Effector memory CD4-positive, alpha-beta T cell (primary cell): ENCODE data around the gene WNT3A.
"Not testable (repeated sequence)": the region's sequence is repeated elsewhere in the genome, so short reads cannot be mapped to it uniquely, and the experiment has no call there.

Source experiments
- DNase-seq, 3 donors: peaks; one replicate each; pipeline ENCODE4 v3.0.0-alpha.2; 2020
- H3K27ac ChIP-seq: 2 replicates; pipeline ENCODE4 v1.7.0; 2013; ENCODE audit warnings: mild to moderate bottlenecking, low read length, moderate library complexity; ENCODE audit not compliant: insufficient read depth, poor library complexity, severe bottlenecking
- H3K27me3 ChIP-seq: replicated peaks from 2 replicates; pipeline ENCODE4 v1.7.0; 2013; ENCODE audit warnings: mild to moderate bottlenecking, low read length; ENCODE audit not compliant: insufficient read depth, control insufficient read depth, poor library complexity, severe bottlenecking
- H3K36me3 ChIP-seq: 2 replicates; pipeline ENCODE4 v1.7.0; 2013; ENCODE audit warnings: mild to moderate bottlenecking, low read length, moderate library complexity; ENCODE audit not compliant: control insufficient read depth, insufficient read depth
- H3K4me1 ChIP-seq: 2 replicates; pipeline ENCODE4 v1.7.0; 2013; ENCODE audit warnings: low read length, mild to moderate bottlenecking; ENCODE audit not compliant: control insufficient read depth, insufficient read depth, poor library complexity, severe bottlenecking
- H3K4me3 ChIP-seq: 2 replicates; pipeline ENCODE4 v1.7.0; 2013; ENCODE audit warnings: low read length, low read depth, mild to moderate bottlenecking; ENCODE audit not compliant: insufficient read depth, poor library complexity, severe bottlenecking
- H3K9me3 ChIP-seq: 2 replicates; pipeline ENCODE4 v1.7.0; 2013; ENCODE audit warnings: mild to moderate bottlenecking, low read length, moderate library complexity; ENCODE audit not compliant: control insufficient read depth
- total RNA-seq, 3 donors: gene quantifications; one replicate each; lab custom pipeline; 2026; lab: John Stamatoyannopoulos, UW

WNT3A gene, protein sequence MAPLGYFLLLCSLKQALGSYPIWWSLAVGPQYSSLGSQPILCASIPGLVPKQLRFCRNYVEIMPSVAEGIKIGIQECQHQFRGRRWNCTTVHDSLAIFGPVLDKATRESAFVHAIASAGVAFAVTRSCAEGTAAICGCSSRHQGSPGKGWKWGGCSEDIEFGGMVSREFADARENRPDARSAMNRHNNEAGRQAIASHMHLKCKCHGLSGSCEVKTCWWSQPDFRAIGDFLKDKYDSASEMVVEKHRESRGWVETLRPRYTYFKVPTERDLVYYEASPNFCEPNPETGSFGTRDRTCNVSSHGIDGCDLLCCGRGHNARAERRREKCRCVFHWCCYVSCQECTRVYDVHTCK
- 0 to 0.44 (median 0) reads per million in 3 donors for total RNA-seq

DNA sequence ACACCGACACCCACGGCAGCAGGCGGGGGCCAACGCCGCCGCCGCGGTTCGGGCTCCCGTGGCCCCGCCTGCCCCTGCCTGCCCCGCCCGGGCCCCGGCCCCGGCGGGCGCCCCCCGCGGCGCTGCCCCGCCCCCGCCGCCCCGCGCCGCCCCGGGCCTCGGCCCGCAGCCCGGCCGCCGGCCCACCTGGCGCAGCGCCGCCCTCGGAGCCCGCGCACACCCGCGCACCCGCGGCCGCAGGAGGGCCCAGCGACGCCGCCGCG is at the start of gene WNT3A:
WNT3A (plus strand) TSS at position 213 of the 263 bp plus-strand sequence. CDS start 131 bp downstream, outside the sequence.
- H3K36me3 ChIP-seq, result no peaks in the 10 kb centered on the region
- no peak within 1 kb of the TSS for H3K4me3 ChIP-seq
- DNase-seq, result no peak
- peaks cover 18% of the 10 kb centered on the region for H3K4me1 ChIP-seq
- H3K27me3 ChIP-seq, result peaks cover 37% of the 10 kb centered on the region
- H3K9me3 ChIP-seq, result no peaks in the 10 kb centered on the region
- no peak within 1 kb of the TSS for H3K27ac ChIP-seq

DNA sequence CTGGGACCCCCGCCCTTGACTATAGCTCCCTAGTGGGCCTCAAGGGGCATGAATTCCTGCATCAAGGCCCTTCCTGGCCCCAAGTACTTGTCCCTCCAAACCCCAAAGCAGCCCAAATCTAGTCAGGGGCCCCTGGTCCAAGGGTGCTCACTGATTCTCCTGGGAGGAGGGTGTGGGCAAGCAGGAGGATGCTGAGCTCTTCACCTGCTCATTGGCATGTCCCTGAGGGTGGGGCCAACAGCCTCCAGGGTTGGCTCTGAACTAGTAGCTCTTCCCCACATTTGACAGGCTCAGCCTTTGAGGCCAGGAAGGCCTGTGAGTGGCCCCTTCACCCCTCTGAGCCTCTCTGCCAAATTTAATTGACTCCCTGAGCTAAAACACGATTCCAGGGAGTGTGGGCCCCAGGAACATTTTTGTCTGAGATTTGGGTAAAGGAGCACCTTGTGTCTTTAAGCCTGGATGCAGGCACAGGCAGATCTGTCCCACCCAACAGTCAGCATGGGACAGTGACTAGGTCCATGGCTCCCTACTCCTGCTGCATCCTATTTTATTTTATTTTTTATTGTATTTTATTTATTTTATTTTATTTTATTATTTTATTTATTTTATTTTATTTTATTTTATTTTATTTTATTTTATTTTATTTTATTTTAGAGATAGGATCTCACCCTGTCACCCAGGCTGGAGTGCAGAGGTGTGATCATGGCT is 48.0 kb upstream of the WNT3A start:
- H3K9me3 ChIP-seq, result no peaks in the 10 kb centered on the region
- no peaks in the 10 kb centered on the region for H3K4me1 ChIP-seq
- H3K36me3 ChIP-seq, result no peaks in the 10 kb centered on the region
- no peak overlapping the region for H3K27ac ChIP-seq
- no peak overlapping the region for H3K4me3 ChIP-seq
- no peak for DNase-seq
- H3K27me3 ChIP-seq, result no peaks in the 10 kb centered on the region

DNA sequence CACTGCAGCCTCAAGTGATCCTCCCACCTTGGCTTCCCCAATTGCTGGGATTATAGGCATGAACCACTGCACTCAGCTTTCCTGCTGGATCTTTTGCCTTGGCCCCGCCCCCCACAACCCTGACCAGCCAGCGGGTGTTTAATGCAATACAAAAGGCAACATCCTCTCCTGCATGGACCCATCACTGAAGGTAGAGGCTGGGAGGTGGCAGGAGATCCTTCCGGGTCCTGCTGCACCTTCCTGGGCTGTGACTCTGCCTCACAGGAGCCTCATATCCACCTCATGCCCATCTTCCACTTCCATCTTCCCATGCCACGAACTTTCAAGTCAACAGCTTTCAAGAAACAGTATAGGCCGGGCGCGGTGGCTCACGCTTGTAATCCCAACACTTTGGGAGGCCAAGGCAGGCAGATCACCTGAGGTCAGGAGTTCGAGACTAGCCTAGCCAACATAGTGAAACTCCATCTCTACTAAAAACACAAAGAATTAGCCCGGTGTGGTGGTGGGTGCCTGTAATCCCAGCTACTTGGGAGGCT is 47.4 kb upstream of the WNT3A start:
- H3K4me3 ChIP-seq, result no peak overlapping the region
- DNase-seq, result no peak
- no peaks in the 10 kb centered on the region for H3K27me3 ChIP-seq
- no peaks in the 10 kb centered on the region for H3K4me1 ChIP-seq
- no peaks in the 10 kb centered on the region for H3K36me3 ChIP-seq
- no peaks in the 10 kb centered on the region for H3K9me3 ChIP-seq
- no peak overlapping the region for H3K27ac ChIP-seq

DNA sequence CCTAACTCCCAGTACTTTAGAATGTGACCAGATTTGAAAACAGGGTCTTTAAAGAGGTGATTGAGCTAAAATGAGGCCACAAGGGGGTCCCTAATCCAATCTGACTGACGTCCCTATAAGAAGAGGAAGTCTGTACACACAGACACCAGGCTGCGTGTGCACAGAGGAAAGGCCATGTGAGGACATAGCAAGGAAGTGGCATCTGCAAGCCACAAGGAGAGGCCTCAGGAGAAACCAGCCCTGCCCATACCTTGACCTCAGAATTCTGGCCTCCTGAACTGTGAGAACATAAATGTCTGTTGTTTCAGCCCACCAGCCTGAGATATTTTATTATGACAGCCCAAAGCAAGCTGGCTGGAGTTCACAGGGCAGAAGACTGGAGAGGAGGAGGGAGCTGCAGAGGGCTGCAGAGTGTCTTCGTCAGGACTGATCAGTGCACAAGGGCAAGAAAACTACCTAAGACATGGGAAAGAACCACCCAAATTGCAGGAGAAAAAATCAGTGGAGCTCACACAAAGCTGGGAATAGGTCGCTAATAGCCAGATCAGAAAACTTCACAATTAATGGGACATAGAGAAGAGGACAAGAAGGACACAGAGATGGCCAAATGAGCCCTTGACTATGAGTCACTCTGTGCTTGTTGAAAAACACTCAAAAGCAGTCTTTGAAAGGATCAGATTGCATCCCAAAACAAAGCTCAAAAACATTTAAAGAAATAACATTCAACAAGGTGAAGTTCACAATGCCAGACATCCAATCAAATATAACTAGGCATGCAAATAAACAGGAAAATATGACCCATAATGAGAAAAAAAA is 44.9 kb upstream of the WNT3A start:
- Histone ChIP-seq H3K27ac (no peak overlapping the region), H3K4me1 (no peaks in the 10 kb centered on the region), H3K27me3 (no peaks in the 10 kb centered on the region), H3K4me3 (no peak overlapping the region), H3K9me3 (no peaks in the 10 kb centered on the region), H3K36me3 (no peaks in the 10 kb centered on the region)
- DNase-seq, result no peak

DNA sequence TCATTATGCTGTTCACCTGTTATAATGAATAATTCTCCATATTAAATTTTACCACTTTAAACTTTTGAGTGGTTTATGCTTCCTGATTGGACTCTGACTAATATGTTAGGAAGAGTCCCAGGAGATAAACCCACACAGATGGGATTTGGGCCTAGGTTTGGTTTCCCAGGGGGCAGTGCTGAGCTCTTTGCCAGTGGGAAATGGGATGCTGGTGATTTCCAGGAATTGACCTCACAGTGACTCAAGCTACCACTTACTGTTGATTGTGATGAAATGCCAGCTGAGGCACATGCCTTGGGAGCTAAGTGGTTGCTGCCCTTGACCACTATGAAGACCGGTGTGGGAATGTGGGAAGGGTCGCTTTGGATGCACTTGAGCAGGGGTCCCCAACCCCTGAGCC is 40.1 kb upstream of the WNT3A start:
- DNase-seq, H3K27ac ChIP-seq, H3K4me1 ChIP-seq, H3K4me3 ChIP-seq, H3K27me3 ChIP-seq, H3K9me3 ChIP-seq, H3K36me3 ChIP-seq: not testable (repeated sequence)

DNA sequence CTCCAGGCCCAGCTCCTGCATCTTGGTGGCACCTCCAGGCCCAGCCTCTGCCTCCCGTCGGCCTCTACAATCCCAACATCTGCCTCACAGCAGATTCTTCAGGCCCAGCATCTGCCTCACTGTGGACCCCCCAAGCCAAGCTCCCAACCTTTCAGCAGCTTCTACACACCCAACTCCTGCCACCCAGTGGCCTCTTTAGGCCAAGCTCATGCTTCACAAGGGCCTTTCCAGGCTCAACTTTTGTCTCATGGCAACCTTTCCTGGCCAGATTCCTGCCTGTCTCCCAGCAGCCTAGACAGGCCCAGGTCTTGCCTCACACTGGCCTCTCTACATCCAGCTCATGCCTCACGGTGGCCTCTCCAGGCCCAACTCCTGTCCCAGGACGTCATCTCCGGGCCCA is 39.0 kb upstream of the WNT3A start:
- DNase-seq, H3K9me3 ChIP-seq, H3K4me1 ChIP-seq, H3K27ac ChIP-seq, H3K36me3 ChIP-seq, H3K4me3 ChIP-seq, H3K27me3 ChIP-seq: not testable (repeated sequence)

DNA sequence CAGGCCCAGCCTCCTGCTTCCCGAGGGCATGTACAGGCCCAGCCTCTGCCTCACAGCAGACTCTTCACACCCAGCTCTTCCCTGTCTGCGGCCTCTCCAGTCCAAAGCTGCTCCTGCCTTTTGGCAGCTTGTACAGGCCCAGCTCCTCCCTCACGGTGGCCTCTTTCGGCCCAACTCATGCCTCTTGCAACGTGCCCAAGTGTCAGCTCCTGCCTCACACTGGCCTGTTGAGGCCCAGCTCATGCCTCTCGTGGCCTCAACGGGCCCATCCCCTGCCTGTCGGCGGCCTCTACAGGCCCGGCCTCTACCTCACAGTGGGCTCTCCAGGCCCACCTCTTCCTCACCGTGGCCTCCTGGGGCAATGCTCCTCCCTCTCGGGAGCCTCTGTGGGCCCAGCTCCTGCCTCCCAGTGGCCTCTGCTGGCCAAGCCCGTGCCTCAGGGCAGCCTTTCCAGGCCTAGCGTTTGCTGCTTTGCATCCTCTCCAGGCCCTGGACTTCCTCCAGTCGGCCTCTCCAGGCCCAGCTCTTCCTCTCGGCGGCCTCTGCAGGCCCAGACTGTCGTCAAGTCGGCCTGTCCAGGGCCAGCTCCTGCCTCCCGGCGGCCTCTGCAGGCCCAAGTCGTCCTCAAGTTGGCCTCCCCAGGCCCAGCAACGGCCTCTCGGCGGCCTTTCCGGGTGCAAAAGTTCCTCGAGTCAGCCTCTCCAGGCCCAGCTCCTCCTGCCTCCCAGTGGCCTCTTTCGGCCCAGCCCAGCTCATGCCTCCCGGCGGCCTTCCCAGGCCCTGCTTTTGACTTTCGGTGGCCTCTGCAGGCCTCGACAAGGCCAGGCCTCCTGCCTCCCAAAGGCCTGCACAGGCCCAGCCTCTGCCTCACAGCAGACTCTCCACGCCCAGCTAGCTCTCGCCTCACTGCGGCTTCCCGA is 36.5 kb upstream of the WNT3A start:
- DNase-seq, H3K36me3 ChIP-seq, H3K27ac ChIP-seq, H3K27me3 ChIP-seq, H3K4me1 ChIP-seq, H3K9me3 ChIP-seq, H3K4me3 ChIP-seq: not testable (repeated sequence)

DNA sequence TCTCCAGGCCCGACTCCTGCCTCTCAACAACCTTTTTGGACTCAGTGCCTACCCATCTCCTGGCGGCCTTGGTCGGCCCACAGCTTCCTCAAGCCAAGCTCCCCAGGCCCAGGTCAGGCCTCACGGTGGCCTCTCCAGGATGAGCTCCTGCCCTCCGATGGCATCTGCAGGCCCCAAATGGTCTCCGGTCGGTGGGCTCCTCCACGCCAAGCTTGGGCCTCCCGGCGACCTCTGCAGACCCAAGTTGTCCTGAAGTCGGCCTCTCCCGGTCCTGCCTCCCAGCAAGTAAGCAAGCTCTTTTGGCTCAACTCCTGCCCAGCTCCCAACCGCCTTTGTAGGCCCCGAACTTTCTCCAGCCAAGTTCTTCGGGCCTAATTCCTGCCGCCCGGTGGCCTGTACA is 35.6 kb upstream of the WNT3A start:
- not testable (repeated sequence) for H3K9me3 ChIP-seq, DNase-seq, H3K27me3 ChIP-seq, H3K4me3 ChIP-seq, H3K27ac ChIP-seq, H3K4me1 ChIP-seq, H3K36me3 ChIP-seq

DNA sequence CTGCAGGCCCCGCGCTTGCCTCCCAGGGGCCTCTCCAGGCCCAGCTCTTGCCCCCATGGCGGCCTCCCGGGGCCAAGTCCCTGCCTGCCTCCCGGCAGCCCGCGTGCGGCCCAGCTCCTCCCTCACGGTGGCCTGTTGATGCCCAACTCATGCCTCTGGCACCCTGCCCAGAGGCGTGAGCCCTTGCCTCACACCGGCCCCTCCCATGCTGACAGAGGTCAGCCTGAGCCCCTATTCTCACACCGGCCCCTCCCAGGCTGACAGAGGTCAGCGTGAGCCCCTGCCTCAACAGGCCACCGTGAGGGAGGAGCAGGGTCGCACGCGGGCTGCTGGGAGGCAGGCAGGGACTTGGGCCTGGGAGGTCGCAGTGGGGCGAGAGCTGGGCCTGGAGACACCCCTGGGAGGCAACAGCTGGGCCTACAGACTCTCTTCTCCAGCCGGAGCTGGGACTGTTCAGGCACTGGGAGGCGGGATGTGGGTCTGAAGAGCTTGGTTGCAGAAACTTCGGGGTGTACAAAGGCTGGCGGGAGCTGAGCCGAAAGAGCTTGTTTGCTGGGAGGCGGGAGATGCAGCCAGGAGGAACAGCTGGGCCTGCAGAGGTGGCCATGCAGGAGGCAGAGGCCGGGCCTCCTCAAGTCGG is 35.0 kb upstream of the WNT3A start:
- not testable (repeated sequence) for H3K9me3 ChIP-seq, H3K27me3 ChIP-seq, H3K36me3 ChIP-seq, H3K4me3 ChIP-seq, H3K4me1 ChIP-seq, H3K27ac ChIP-seq, DNase-seq
